ENCODE data around the gene ZDHHC22.
A peak's percentile ranks its signal among the peaks of the same experiment; 100 is the strongest.

The ZDHHC22 gene

GRCh38 chr14:77125823-77126325 is 15.7 kb downstream of the ZDHHC22 start:
- no peak for DNase-seq

DNA sequence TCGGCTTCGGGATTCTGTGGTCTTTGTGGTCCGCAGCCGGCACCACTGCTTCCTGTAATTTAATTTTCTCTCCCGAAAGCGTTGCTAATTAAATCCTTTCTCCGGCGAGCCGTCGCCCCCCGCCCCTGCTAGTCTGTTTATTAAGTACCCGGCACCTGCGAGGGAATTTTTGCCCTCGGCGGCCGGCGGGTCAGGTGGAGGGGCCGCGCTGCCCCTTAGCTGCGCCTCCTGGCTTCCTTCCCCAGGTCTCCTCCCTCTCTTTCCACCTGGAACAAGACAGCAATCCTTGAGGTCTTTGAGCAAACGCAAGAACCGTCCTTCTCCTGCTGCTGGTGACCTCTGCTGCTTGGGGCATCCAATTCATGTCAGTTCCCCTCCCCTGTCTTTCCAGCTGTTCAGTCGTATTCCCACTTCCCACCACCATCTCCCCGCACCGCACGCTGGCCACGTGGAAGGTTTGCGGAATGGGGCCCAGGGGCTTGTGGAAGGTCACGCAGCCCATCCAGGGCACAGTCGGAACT is 16.2 kb downstream of the ZDHHC22 start:
- DNase-seq: no peak

- DNase-seq: peak; percentile 78
These were observed 17.0 kb downstream of the ZDHHC22 start for GRCh38 chr14:77124345-77125280.

- no peak for DNase-seq
These were observed 17.9 kb downstream of the ZDHHC22 start for GRCh38 chr14:77123381-77124325.

GRCh38 chr14:77122526-77123125 is 19.0 kb downstream of the ZDHHC22 start:
- no peak for DNase-seq

DNA sequence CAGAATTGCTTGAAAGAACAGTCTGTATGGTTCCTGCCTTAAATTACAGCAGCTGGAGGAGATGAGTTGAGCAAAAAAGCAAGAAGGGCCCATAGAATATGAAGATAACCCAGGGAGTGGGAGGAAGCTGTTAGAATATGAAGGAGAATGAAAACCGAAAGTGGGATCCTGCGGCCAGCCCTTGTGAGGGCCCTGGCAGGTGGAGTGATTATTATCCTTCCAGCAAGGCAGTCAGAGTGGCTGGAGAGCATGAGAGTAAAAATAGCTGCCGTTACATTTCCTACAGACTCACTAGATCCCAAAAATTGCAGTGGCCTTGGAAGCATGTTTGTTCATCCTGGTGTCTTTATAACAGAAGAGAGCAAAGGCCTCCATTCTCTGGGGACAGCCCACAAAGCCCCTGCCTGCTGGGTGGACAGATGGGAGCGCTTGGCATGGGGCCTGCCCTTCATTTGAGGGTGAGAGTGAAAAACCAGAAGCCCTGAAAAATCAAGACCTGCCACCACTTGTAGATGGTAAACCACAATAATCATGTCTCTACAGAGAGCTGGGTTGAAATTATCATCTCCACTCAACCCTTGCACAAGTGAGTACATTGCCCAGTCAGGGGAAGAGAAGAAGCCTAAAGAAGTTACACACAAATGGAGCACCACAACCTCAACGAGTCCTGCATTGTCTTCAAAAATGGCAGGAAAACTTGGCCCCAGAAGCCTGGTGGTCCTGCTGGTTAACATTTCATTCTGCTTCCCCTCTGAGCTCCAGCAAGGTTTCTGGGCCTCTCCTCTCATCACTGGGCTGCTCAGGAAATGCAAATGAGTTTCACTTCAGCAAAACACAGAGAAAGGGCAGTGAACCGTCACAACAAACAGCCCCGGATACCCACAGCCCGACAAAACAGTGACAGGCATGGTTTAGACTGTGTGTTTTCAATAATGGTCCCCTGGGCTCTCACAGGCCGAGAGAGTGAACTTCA is 20.5 kb downstream of the ZDHHC22 start:
- DNase-seq: peak; percentile 52

GRCh38 chr14:77119851-77120250 is 21.7 kb downstream of the ZDHHC22 start:
- no peak for DNase-seq

DNA sequence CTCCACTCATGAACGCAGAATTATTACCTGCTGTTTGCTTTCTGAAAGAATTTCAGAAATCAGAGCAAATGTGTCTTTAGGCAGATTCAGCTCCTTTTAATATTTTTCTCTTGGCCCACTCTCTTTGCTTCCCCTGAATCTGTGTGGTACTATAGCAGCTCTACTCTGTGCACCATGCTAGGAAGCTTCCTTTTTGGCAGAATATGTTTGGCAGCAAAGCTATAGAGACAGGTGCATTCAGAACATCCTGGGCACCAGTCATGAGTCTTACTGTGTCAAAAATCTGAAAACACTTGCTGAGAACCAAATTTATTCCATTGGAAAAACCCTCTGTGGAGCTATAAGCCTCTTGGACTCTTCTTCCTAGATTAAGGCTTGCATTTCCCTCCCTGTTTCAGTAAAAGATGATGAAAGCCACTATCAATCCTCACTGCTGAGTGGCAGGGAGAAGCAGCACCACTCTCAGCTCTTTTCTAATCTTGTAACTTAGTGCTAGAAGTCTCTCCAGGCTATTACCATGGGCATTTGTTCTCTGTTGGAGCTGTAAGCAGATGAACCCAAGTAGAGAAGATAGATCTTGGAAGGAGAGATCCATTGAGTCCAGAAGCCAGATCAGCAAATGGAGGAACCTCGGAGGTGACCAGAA is 25.3 kb downstream of the ZDHHC22 start:
- no peak for DNase-seq

GRCh38 chr14:77114609-77115008 is 27.0 kb downstream of the ZDHHC22 start:
- no peak for DNase-seq

- DNase-seq: no peak
These were observed 27.9 kb downstream of the ZDHHC22 start for GRCh38 chr14:77113644-77114043.

DNA sequence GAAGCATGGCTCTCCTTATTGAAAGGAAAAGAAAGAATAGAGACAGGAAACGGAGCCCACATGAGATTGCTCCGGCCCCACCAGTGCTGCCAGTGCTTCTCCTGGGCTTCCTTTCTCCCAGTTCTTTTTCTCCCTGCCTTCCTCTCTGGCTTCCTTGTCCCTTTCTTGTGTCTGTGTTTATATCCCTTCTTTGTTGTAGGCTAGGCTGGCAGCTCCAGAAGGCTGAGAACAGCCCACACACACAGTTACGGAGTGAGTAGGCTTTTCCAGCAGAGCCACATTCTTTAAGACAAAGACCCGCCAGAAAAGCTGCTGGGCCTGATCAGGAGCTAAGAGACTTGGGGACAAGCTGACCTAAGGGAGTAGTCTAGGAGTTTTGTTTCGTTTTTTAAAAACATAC is 30.6 kb downstream of the ZDHHC22 start:
- no peak for DNase-seq

DNA sequence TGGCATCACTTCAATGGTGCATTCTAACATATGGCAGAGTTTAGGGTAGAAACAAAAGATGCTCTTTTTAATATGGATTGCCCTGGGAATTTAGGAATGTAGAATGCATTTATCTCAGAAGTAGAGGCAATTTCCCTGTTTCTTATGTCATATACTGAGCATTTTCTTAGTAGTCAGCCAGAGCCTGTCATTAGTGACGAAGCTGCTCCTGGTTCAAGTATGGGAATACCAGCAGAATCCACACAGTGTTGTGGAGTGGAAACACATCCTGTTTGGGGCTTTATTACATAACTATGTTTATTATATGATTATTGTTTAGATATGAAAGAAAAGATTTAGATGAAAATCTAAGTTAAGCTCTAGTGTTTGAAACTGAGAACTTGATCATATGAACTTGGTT is 31.3 kb downstream of the ZDHHC22 start:
- no peak for DNase-seq

- DNase-seq: no peak
These were observed 31.9 kb downstream of the ZDHHC22 start for GRCh38 chr14:77109656-77110055.

- no peak for DNase-seq
These were observed 32.8 kb downstream of the ZDHHC22 start for GRCh38 chr14:77108753-77109152.

- no peak for DNase-seq
These were observed 34.4 kb downstream of the ZDHHC22 start for GRCh38 chr14:77107228-77107627.

DNA sequence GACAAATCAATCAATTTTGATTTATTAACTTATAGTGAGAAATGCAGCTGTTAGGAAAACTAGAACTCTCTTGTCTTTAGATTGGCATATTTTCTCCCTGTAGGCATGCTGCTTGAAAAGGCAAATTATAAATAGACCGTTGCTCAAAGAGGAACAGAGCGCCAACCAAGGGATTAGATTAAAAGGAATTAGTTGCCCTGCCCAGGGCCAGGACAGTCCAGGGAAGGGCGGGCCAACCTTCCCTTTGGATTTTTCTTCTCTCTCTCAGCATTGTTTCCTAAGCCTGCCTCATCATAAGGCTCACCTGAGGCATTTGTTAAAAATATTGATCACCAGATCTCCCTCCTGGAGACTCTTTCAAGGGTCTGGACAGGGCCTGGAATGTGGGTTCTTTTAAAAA is 34.9 kb downstream of the ZDHHC22 start:
- no peak for DNase-seq

- no peak for DNase-seq
These were observed 36.2 kb downstream of the ZDHHC22 start for GRCh38 chr14:77105145-77105939.

GRCh38 chr14:77104393-77104792 is 37.2 kb downstream of the ZDHHC22 start:
- no peak for DNase-seq

GRCh38 chr14:77103951-77104350 is 37.6 kb downstream of the ZDHHC22 start:
- no peak for DNase-seq

DNA sequence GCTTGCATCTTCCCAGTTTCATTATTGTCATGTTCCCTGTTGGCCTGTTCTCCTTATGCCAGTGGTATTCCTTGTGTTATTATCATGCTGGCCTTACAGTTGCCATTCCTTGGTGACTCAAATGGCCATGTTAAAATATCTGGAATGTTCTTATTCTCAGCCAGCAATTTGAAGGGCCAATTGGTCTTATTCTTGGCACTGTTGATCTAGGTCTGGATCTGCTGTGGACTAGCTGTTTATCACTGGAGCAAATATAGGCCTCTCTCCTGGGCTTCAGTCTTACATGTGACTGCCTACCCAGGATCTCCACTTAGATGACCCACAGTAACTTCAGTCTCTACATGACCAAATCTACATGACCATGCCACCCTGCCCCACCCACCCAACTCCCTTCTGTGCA is 38.1 kb downstream of the ZDHHC22 start:
- DNase-seq: no peak
